Ovary (tissue), 3 donors: ENCODE measurements around the gene DYNLT4.

ENCODE experiments used
- POLR2A ChIP-seq: fragments of 450-650 bp; IDR thresholded peaks from one replicate; pipeline ENCODE4 v1.6.1; 2017; ENCODE audit warnings: antibody characterized with exemption, mild to moderate bottlenecking, moderate library complexity
- TF ChIP-seq, protein P1 (sequence below), 3 donors: fragments of 450-650 bp in 2 of 3; fragments of 200-600 bp in 1 of 3; IDR thresholded peaks; one replicate each; pipeline versions ENCODE4 v1.5.1 to v1.8.0; 2016 to 2022; ENCODE audit warnings: antibody characterized with exemption in 3 of 3, mild to moderate bottlenecking in 1 of 3
- donor health status: DM: no; HTN: no; CAD: no.

DNA sequence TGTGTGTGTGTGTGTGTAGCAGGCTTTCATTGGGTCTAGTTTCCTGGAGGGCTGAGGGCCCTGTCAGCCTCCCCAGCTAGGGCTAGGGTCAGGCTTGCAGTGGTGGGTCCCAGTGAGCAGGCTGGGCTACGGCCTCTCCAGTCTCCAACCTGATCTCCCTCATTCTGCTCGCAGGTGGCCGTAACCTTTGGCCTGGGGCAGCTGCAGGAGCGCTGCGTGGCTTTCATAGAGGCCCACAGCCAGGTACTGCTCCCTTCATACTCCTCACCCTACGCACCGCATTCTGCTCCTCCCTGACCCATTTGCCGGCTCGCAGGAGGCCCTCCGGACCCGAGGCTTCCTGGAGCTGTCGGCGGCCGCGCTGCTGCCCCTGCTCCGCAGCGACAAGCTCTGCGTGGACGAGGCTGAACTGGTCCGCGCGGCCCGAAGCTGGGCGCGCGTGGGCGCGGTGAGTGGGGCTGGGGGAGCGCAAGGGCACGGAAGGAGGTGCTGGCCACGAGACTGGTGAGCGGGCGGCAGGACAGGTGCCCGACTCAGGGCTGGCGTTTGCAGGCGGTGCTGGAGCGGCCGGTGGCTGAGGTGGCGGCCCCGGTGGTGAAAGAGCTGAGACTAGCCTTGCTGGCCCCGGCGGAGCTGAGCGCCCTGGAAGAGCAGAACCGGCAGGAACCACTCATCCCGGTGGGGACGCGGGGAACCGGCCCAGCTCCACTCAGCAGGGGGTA is 5.8 kb upstream of the DYNLT4 start:
- TF ChIP-seq, protein P1, sequence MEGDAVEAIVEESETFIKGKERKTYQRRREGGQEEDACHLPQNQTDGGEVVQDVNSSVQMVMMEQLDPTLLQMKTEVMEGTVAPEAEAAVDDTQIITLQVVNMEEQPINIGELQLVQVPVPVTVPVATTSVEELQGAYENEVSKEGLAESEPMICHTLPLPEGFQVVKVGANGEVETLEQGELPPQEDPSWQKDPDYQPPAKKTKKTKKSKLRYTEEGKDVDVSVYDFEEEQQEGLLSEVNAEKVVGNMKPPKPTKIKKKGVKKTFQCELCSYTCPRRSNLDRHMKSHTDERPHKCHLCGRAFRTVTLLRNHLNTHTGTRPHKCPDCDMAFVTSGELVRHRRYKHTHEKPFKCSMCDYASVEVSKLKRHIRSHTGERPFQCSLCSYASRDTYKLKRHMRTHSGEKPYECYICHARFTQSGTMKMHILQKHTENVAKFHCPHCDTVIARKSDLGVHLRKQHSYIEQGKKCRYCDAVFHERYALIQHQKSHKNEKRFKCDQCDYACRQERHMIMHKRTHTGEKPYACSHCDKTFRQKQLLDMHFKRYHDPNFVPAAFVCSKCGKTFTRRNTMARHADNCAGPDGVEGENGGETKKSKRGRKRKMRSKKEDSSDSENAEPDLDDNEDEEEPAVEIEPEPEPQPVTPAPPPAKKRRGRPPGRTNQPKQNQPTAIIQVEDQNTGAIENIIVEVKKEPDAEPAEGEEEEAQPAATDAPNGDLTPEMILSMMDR (IDR thresholded peaks at IDR 0.05), result no peak
- no peak for TF ChIP-seq POLR2A
